Measurements from ENCODE around the gene HOXC11. TPM values are rescaled to one million over a fixed set of nuclear protein-coding genes. Genes with fewer than 3 reads are reported as not detected.

The HOXC11 gene
- total RNA-seq, 1 donor from 2014 or later: not detected

DNA sequence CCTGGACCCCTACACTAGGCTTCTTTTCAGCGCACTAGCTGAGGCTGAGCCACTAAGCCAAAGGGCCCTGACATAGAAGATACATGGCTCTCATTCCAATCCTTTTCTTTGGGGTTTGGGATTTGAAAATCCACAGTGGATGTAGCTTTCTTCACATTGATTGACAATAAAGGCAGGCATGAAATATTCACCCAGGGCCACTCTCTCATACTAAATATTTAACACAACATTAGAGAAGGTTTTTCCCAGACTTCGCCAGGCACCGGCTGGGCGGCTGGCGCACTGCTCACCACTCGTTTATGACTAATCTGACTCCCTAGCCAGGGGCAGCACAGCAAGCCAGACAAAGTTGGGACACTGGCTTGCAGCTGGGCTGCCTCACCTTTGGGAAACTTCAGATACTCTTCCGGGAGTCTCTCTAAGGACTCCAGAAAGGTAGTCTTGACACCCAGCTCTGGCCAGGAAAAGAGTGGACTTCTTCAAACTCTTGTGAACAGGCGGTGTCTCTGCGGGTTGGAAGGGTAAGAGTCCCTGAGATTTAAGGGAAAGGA is 699 bp upstream of the HOXC11 start:
- Mint-ChIP-seq H3K27ac (ENCODE audit: unreplicated experiment) (no peak overlapping the region), H3K4me3 (ENCODE audit: unreplicated experiment) (no peak overlapping the region), H3K36me3 (ENCODE audit: unreplicated experiment) (no peaks in the 10 kb centered on the region), H3K4me1 (ENCODE audit: unreplicated experiment) (peaks cover 15% of the 10 kb centered on the region), H3K9me3 (ENCODE audit: unreplicated experiment) (no peaks in the 10 kb centered on the region), H3K27me3 (ENCODE audit: unreplicated experiment) (peaks cover 91% of the 10 kb centered on the region)
- DNase-seq (ENCODE audit: extremely low spot score, unreplicated experiment): no peak
- TF ChIP-seq, protein P1, sequence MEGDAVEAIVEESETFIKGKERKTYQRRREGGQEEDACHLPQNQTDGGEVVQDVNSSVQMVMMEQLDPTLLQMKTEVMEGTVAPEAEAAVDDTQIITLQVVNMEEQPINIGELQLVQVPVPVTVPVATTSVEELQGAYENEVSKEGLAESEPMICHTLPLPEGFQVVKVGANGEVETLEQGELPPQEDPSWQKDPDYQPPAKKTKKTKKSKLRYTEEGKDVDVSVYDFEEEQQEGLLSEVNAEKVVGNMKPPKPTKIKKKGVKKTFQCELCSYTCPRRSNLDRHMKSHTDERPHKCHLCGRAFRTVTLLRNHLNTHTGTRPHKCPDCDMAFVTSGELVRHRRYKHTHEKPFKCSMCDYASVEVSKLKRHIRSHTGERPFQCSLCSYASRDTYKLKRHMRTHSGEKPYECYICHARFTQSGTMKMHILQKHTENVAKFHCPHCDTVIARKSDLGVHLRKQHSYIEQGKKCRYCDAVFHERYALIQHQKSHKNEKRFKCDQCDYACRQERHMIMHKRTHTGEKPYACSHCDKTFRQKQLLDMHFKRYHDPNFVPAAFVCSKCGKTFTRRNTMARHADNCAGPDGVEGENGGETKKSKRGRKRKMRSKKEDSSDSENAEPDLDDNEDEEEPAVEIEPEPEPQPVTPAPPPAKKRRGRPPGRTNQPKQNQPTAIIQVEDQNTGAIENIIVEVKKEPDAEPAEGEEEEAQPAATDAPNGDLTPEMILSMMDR (IDR thresholded peaks at IDR 0.05): no peak

DNA sequence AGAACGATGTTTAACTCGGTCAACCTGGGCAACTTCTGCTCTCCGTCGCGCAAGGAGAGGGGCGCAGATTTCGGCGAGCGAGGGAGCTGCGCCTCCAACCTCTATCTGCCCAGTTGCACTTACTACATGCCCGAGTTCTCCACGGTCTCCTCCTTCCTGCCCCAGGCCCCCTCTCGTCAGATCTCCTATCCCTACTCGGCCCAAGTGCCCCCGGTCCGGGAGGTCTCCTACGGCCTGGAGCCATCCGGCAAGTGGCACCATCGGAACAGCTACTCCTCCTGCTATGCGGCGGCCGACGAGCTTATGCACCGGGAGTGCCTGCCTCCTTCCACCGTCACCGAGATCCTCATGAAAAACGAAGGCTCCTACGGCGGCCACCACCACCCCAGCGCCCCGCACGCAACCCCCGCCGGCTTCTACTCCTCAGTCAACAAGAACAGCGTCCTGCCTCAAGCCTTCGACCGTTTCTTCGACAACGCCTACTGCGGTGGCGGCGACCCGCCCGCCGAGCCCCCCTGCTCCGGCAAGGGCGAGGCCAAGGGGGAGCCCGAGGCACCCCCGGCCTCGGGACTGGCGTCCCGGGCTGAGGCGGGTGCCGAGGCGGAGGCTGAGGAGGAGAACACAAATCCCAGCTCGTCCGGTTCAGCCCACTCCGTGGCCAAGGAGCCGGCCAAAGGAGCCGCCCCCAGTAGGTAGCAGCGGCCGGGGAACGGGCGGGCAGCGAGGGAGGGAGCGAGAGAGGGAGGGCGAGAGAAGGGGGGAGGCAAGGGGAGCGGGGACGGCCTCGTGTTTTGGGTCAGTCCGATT is 513 bp downstream of the HOXC11 start:
- Mint-ChIP-seq H3K9me3 (ENCODE audit: unreplicated experiment) (no peaks in the 10 kb centered on the region), H3K4me1 (ENCODE audit: unreplicated experiment) (peaks cover 15% of the 10 kb centered on the region), H3K4me3 (ENCODE audit: unreplicated experiment) (peak overlapping the region; percentile 14), H3K36me3 (ENCODE audit: unreplicated experiment) (no peaks in the 10 kb centered on the region), H3K27ac (ENCODE audit: unreplicated experiment) (no peak overlapping the region), H3K27me3 (ENCODE audit: unreplicated experiment) (peaks cover 90% of the 10 kb centered on the region)
- TF ChIP-seq, protein P1 (IDR thresholded peaks at IDR 0.05): no peak
- no peak for DNase-seq (ENCODE audit: extremely low spot score, unreplicated experiment)

DNA sequence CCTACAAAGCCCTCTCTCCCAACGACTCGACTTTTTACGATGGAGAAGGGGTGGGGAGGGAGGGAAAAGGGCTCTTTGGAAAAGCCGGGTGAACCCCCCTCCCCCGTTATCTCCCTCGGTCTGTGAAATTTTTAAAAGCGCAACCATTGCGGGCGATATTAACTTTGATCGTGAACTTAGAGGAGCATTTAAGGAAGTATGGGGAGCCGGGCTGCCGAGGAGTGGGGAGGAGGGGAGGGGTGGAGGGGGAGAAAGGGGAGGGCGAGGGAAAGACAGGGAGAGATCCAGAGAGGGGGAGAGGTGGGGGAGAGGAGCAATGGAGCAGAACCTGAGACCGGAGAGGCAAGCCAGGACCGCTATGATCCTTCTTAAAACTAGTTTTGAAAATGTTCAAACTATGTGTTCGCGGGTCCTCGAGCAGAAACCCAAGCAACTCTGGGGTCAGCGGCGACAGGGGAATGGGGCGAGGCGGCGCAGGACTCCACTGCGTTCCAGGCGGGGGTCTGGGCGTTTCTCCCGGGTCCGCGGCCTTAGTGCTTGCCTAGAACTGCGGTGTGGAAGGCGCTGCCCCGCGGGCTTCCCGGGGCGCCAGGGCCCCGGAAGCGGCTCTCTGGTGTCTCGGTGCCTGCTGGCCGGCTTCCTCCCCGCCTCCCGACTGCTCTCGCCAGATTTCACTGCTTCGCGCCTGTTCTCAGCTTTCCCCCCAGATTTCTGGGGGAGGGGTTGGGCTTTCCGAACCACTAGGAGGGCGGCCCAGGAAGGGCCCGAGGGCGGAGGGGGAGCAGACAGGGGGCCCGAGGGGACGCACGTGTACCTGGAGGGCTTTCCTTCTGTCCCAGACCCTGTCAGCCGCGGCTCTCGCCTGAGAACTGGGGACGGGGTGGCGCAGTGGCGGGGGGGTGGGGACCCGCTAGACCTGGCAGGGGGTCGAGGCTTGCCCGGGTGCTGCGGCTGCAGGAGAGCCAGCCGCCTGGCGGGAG is 1.4 kb downstream of the HOXC11 start, which contains the start of gene HOTAIR:
TSS of gene HOTAIR (minus strand) at position 871 of the 980 bp plus-strand sequence.
- Mint-ChIP-seq H3K4me3 (ENCODE audit: unreplicated experiment) (peak within 1 kb of the TSS; percentile 52), H3K27ac (ENCODE audit: unreplicated experiment) (no peak within 1 kb of the TSS)
- no peak for DNase-seq (ENCODE audit: extremely low spot score, unreplicated experiment)

DNA sequence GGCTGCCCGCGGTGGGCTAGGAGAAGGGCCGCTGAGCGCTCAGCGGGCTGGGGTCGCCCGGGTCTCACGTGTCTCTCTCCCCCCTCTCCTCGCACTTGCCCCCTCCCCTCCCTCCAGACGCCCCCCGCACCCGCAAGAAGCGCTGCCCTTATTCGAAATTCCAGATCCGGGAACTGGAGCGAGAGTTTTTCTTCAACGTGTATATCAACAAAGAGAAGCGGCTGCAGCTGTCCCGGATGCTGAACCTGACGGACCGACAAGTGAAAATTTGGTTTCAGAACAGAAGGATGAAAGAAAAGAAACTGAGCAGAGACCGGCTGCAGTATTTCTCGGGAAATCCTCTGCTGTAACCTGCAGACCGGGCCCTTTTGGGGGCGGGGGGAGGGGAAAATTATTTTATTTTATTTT is 2.1 kb downstream of the HOXC11 start:
- peaks cover 90% of the 10 kb centered on the region for H3K27me3 Mint-ChIP-seq (ENCODE audit: unreplicated experiment)
- H3K4me1 Mint-ChIP-seq (ENCODE audit: unreplicated experiment): peaks cover 15% of the 10 kb centered on the region
- H3K36me3 Mint-ChIP-seq (ENCODE audit: unreplicated experiment): no peaks in the 10 kb centered on the region
- no peak overlapping the region for H3K27ac Mint-ChIP-seq (ENCODE audit: unreplicated experiment)
- H3K4me3 Mint-ChIP-seq (ENCODE audit: unreplicated experiment): peak overlapping the region; percentile 52
- DNase-seq (ENCODE audit: extremely low spot score, unreplicated experiment): no peak
- TF ChIP-seq, protein P1 (IDR thresholded peaks at IDR 0.05): no peak
- H3K9me3 Mint-ChIP-seq (ENCODE audit: unreplicated experiment): no peaks in the 10 kb centered on the region

More for the DNA sequence above, 1.4 kb downstream of the HOXC11 start, which contains the start of gene HOTAIR:
- Mint-ChIP-seq H3K9me3 (ENCODE audit: unreplicated experiment) (no peaks in the 10 kb centered on the region), H3K4me1 (ENCODE audit: unreplicated experiment) (peaks cover 15% of the 10 kb centered on the region), H3K27me3 (ENCODE audit: unreplicated experiment) (peaks cover 90% of the 10 kb centered on the region), H3K36me3 (ENCODE audit: unreplicated experiment) (no peaks in the 10 kb centered on the region)
- TF ChIP-seq, protein P1 (IDR thresholded peaks at IDR 0.05): no peak
